Endothelial cell of umbilical vein (primary cell): ENCODE measurements around the gene IDI1. TPM values are rescaled to one million over a fixed set of nuclear protein-coding genes. Genes with fewer than 3 reads are reported as not detected.
"Not testable (repeated sequence)": the region's sequence is repeated elsewhere in the genome, so short reads cannot be mapped to it uniquely, and the experiment has no call there.

Experiments
- BruUV-seq: library from RNA; stranded (reverse); fragments of 400-500 nt; replicated peaks from 2 replicates; lab custom pipeline; 2021; lab: Mats Ljungman, UMichigan
- CTCF ChIA-PET: fragments of 300-600, 350-600 bp; sonication (Branson Sonifier 250); formaldehyde crosslinking; loops from one replicate; lab custom pipeline; 2021; ENCODE audit warnings: antibody characterized with exemption, inconsistent platforms; lab: Charles Lee
- POLR2A ChIA-PET: fragments of 300-600, 350-600 bp; sonication (Branson Sonifier 250); formaldehyde crosslinking; loops from one replicate; lab custom pipeline; 2021; ENCODE audit warnings: antibody characterized with exemption, inconsistent platforms; lab: Charles Lee
- DNase-seq: peaks from one replicate; pipeline ENCODE4 v3.0.0-alpha.2; 2011; ENCODE audit warnings: low read depth, low spot score
- FAIRE-seq: peaks from 2 replicates; lab custom pipeline; 2011; peaks lifted over from hg19 to GRCh38; lab: Jason Lieb, UNC
- H2AFZ ChIP-seq: 2 replicates; pipeline ENCODE4 v1.6.0; 2012; ENCODE audit warnings: low read depth, low read length, control low read depth, inconsistent platforms
- H3K27ac ChIP-seq: 2 replicates; pipeline ENCODE4 v1.5.1; 2011; ENCODE audit warnings: low read depth, mild to moderate bottlenecking, control low read depth, low read length, moderate library complexity; ENCODE audit not compliant: insufficient read depth
- H3K27me3 ChIP-seq, 2 experiments: 2 replicates each; pipeline versions ENCODE4 v1.6.0 to v1.6.1; 2011; ENCODE audit warnings: low read length in 2 of 2, mixed read lengths in 1 of 2; ENCODE audit not compliant: control insufficient read depth in 2 of 2, insufficient read depth in 2 of 2
- H3K36me3 ChIP-seq, 2 experiments: 2 replicates in 1 of 2; 3 replicates in 1 of 2; pipeline ENCODE4 v1.5.1; 2011; ENCODE audit warnings: low read length in 2 of 2, mild to moderate bottlenecking in 1 of 2, moderate library complexity in 1 of 2; ENCODE audit not compliant: control insufficient read depth in 2 of 2, insufficient read depth in 2 of 2; ENCODE audit errors: extremely low read depth in 1 of 2
- H3K4me1 ChIP-seq: 3 replicates; pipeline ENCODE4 v1.5.1; 2011; ENCODE audit warnings: mild to moderate bottlenecking, low read length; ENCODE audit not compliant: control insufficient read depth, insufficient read depth; ENCODE audit errors: extremely low read depth
- H3K4me2 ChIP-seq: 2 replicates; pipeline ENCODE4 v1.6.1; 2011; ENCODE audit warnings: low read length, control low read depth, mixed read lengths; ENCODE audit not compliant: insufficient read depth
- H3K4me3 ChIP-seq, 3 experiments: fragments of 200-600 bp in 1 of 3; sonication (generic), shearing (Covaris generic) in 1 of 3; replicated peaks in 1 of 3; 2 replicates each; pipeline ENCODE4 v1.5.1; 2011 to 2016; ENCODE audit warnings: control low read depth in 3 of 3, low read length in 3 of 3, mild to moderate bottlenecking in 2 of 3, inconsistent platforms in 1 of 3, low read depth in 1 of 3, moderate library complexity in 1 of 3; ENCODE audit not compliant: insufficient read depth in 1 of 3
- H3K79me2 ChIP-seq: 2 replicates; pipeline ENCODE4 v1.6.0; 2012; ENCODE audit warnings: low read length, inconsistent platforms; ENCODE audit not compliant: control insufficient read depth, insufficient read depth
- H3K9ac ChIP-seq: replicated peaks from 2 replicates; pipeline ENCODE3; 2011; ENCODE audit warnings: low read length, control low read depth; ENCODE audit not compliant: insufficient read depth; ENCODE audit errors: extremely low read depth
- H3K9me1 ChIP-seq: replicated peaks from 3 replicates; pipeline ENCODE4 v1.6.0; 2011; ENCODE audit warnings: mild to moderate bottlenecking, low read length; ENCODE audit not compliant: control insufficient read depth, insufficient read depth; ENCODE audit errors: extremely low read depth
- H3K9me3 ChIP-seq: replicated peaks from 2 replicates; pipeline ENCODE4 v1.5.1; 2012; ENCODE audit warnings: low read length, inconsistent platforms; ENCODE audit not compliant: control insufficient read depth, insufficient read depth
- H4K20me1 ChIP-seq: replicated peaks from 2 replicates; pipeline ENCODE3; 2011; ENCODE audit warnings: mild to moderate bottlenecking, low read length; ENCODE audit not compliant: control insufficient read depth, insufficient read depth; ENCODE audit errors: extremely low read depth
- EZH2 ChIP-seq: IDR thresholded peaks from 2 replicates; pipeline ENCODE4 v1.6.1; 2012; ENCODE audit warnings: borderline replicate concordance, low read depth, mild to moderate bottlenecking, moderate library complexity, low read length, inconsistent platforms; ENCODE audit not compliant: severe bottlenecking
- MYC ChIP-seq: IDR thresholded peaks from one replicate; pipeline ENCODE4 v1.6.1; 2011; ENCODE audit warnings: mild to moderate bottlenecking, low read depth, low read length
- dilution Hi-C: fragments of 300-500 bp; cut with MboI; formaldehyde crosslinking; loops from one replicate; pipeline ENCODE4 v1.15.0; 2019; ENCODE audit warnings: low sequenced_read_pairs; ENCODE audit not compliant: extremely low pct_ligation_motif_present
- intact Hi-C: fragments of 100-400 bp; cut with micrococcal nuclease; formaldehyde crosslinking; loops from one replicate; pipeline ENCODE4 v1.10.0; 2022
- polyA plus RNA-seq, 4 experiments: library from polyadenylated mRNA; depleted of rRNA in 3 of 4; stranded (reverse) in 3 of 4; unstranded in 1 of 4; fragments of >200 nt; gene quantifications; 2 replicates each; pipeline versions ENCODE4 v1.2.1 to v1.2.3, GENCODE V29; 2011 to 2012; ENCODE audit warnings: missing spikeins in 1 of 4
- total RNA-seq: library from RNA; stranded (reverse); gene quantifications from 2 replicates; pipeline ENCODE4 v1.2.3, GENCODE V29; 2021

The IDI1 gene
- total and polyA plus RNA-seq, 2 donors (not counting 3 experiments of a cell fraction or from before 2014, with no cell fraction given) = 42.2 to 63.0 TPM

GRCh38 chr10:1068380-1069361 lies 19.8 kb upstream of the IDI1 start:
- Histone ChIP-seq H3K36me3 (peaks cover 2 to 4% of the 10 kb centered on the region in 2 experiments), H3K27me3 (no peaks in the 10 kb centered on the region), H3K9ac (no peak overlapping the region), H3K9me3 (no peaks in the 10 kb centered on the region), H2AFZ (no peak overlapping the region), H3K4me2 (no peak overlapping the region), H4K20me1 (no peaks in the 10 kb centered on the region), H3K4me1 (peaks cover 20% of the 10 kb centered on the region), H3K9me1 (no peaks in the 10 kb centered on the region), H3K4me3 (no peak overlapping the region), H3K79me2 (peaks cover 54% of the 10 kb centered on the region), H3K27ac (no peak overlapping the region)
- ChIA-PET POLR2A (interaction anchor here (0.9 to 1.0 kb wide), 2 partner anchors 13 to 19 kb away, joined by 3 to 4 read pairs; partner anchors contain the start of genes IDI1 and WDR37), CTCF (no interaction called here)
- no TSS peak for BruUV-seq
- TF ChIP-seq MYC (no peak), EZH2 (no peak)
- dilution Hi-C loops (no loop called here), intact Hi-C loops (no loop called here)
- no peak for FAIRE-seq
- no peak for DNase-seq

DNA sequence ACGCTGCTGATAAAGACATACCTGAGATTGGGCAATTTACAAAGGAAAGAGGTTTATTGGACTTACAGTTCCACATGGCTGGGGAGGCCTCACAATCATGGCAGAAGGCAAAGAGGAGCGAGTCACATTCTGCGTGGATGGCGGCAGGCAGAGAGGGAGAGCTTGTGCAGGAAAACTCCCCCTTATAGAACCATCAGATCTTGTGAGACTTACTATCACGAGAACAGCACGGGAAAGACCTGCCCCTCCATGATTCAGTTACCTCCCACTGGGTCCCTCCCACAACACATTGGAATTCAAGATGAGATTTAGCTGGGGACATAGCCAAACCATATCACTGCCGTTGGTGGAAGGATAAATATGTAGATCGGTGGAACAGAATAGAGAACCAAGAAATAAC lies 17.8 kb upstream of the IDI1 start:
- dilution Hi-C loops, intact Hi-C loops, H3K36me3 ChIP-seq, CTCF ChIA-PET, H3K4me3 ChIP-seq, H4K20me1 ChIP-seq, H3K27me3 ChIP-seq, DNase-seq, H3K27ac ChIP-seq, H3K9me3 ChIP-seq, H3K9ac ChIP-seq, H3K9me1 ChIP-seq, BruUV-seq, FAIRE-seq, H3K4me2 ChIP-seq, H2AFZ ChIP-seq: not testable (repeated sequence)
- peaks cover 39% of the 10 kb centered on the region for H3K4me1 ChIP-seq
- H3K79me2 ChIP-seq = peaks cover 69% of the 10 kb centered on the region
- POLR2A ChIA-PET = interaction anchor here (1.2 kb wide), 1 partner anchor 18 kb away, joined by 3 read pairs; the partner anchor contains the start of gene IDI1
